Measurements from ENCODE around the gene DNM2. TPM values are rescaled to one million over a fixed set of nuclear protein-coding genes. Genes with fewer than 3 reads are reported as not detected.
A peak's percentile ranks its signal among the peaks of the same experiment; 100 is the strongest.
"Not testable (repeated sequence)": the region's sequence is repeated elsewhere in the genome, so short reads cannot be mapped to it uniquely, and the experiment has no call there.

The DNM2 gene
- total RNA-seq, 1 donor, result 102 TPM

DNA sequence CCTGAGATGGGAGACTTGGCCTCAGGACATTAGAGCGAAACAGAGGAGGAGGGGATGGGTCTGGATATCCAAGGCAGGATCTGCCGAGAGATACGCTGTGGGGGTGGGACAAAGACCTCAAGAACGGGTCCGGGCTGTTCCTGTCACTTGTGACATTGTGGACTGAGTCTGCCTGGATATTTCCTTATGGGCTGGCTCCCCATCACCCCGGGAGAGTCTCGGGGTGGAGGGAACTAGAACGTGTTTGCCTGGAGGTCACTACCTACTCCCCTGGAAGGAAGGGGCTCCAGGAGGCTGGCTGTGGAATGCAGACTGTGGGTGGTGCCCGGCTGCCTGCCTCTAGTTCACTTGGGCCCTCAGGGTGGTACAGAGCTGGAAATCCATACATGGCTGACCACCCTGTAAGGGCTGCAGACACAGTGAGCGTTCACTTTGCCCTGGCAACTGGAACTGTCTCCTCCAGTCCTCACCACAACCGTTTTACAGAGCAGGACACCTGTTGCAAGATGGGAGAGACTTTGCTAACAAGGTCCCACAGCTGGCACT, 26.4 kb downstream of the DNM2 start:
- Histone ChIP-seq H3K79me2 (ENCODE audit: insufficient read depth, low read length) (peaks cover 94% of the 10 kb centered on the region), H3K9me3 (ENCODE audit: low read depth, low read length) (no peaks in the 10 kb centered on the region), H3K4me1 (ENCODE audit: insufficient read depth, low read length) (peaks cover 5% of the 10 kb centered on the region), H3K4me3 (ENCODE audit: insufficient read depth, low read length) (no peak overlapping the region), H2AFZ (ENCODE audit: low read length) (no peak overlapping the region), H3K27ac (ENCODE audit: low read depth, low read length) (no peak overlapping the region), H3K36me3 (ENCODE audit: insufficient read depth, low read length) (no peaks in the 10 kb centered on the region), H3K27me3 (ENCODE audit: insufficient read depth, low read length) (no peaks in the 10 kb centered on the region), H3K4me2 (ENCODE audit: insufficient read depth, low read length) (no peak overlapping the region), H4K20me1 (ENCODE audit: insufficient read depth, low read length) (peaks cover 81% of the 10 kb centered on the region)
- DNase-seq (ENCODE audit: insufficient read length, low spot score, missing footprints), result peak; percentile 54
- TF ChIP-seq, protein P1, sequence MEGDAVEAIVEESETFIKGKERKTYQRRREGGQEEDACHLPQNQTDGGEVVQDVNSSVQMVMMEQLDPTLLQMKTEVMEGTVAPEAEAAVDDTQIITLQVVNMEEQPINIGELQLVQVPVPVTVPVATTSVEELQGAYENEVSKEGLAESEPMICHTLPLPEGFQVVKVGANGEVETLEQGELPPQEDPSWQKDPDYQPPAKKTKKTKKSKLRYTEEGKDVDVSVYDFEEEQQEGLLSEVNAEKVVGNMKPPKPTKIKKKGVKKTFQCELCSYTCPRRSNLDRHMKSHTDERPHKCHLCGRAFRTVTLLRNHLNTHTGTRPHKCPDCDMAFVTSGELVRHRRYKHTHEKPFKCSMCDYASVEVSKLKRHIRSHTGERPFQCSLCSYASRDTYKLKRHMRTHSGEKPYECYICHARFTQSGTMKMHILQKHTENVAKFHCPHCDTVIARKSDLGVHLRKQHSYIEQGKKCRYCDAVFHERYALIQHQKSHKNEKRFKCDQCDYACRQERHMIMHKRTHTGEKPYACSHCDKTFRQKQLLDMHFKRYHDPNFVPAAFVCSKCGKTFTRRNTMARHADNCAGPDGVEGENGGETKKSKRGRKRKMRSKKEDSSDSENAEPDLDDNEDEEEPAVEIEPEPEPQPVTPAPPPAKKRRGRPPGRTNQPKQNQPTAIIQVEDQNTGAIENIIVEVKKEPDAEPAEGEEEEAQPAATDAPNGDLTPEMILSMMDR (IDR thresholded peaks at IDR 0.05; ENCODE audit: extremely low read depth, low read depth, low read length), result no peak

DNA sequence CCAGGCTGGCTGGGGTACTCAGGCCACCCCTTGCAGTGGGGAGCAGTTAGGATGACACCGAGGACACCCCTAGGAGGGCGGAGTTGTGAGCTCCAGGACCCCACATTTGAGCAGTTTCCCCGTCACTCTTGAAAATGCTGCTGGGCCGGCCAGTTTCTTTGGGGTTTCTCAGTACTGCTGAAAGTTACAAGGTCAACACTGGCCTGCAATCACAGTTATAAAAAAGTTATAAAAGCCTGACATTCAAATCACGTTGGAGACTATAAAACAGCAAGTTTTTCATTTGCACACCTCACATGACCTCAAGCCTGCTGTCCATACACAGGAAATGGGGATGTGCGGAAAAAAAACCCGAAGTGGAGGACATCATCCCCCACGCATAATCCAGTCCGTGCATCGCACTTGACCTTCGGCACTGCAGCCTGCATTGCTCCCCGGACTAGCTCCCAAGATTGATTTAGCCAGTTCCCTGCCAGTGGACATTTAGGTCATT, 27.0 kb downstream of the DNM2 start:
- Histone ChIP-seq H3K9me3 (ENCODE audit: low read depth, low read length) (no peaks in the 10 kb centered on the region), H2AFZ (ENCODE audit: low read length) (no peak overlapping the region), H3K4me2 (ENCODE audit: insufficient read depth, low read length) (no peak overlapping the region), H4K20me1 (ENCODE audit: insufficient read depth, low read length) (peaks cover 81% of the 10 kb centered on the region), H3K36me3 (ENCODE audit: insufficient read depth, low read length) (no peaks in the 10 kb centered on the region), H3K4me3 (ENCODE audit: insufficient read depth, low read length) (no peak overlapping the region), H3K27me3 (ENCODE audit: insufficient read depth, low read length) (no peaks in the 10 kb centered on the region), H3K4me1 (ENCODE audit: insufficient read depth, low read length) (peaks cover 8% of the 10 kb centered on the region), H3K79me2 (ENCODE audit: insufficient read depth, low read length) (peaks cover 94% of the 10 kb centered on the region), H3K27ac (ENCODE audit: low read depth, low read length) (no peak overlapping the region)
- peak; percentile 65 for DNase-seq (ENCODE audit: insufficient read length, low spot score, missing footprints)
- TF ChIP-seq, protein P1 (IDR thresholded peaks at IDR 0.05; ENCODE audit: extremely low read depth, low read depth, low read length), result no peak

DNA sequence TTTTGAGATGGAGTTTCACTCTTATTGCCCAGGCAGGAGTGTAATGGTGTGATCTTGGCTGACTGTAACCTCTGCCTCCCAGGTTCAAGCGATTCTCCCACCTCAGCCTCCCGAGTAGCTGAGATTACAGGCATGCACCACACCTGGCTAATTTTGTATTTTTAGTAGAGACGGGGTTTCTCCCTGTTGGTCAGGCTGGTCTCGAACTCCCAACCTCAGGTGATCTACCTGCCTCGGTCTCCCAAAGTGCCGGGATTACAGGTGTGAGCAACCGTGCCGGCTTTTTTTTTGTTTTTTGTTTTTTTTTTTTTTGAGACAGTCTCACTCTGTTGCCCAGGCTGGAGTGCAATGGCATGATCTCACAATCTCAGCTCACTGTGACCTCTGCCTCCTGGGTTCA, 28.6 kb downstream of the DNM2 start:
- peaks cover 95% of the 10 kb centered on the region for H3K79me2 ChIP-seq (ENCODE audit: insufficient read depth, low read length)
- peaks cover 14% of the 10 kb centered on the region for H3K4me1 ChIP-seq (ENCODE audit: insufficient read depth, low read length)
- peaks cover 82% of the 10 kb centered on the region for H4K20me1 ChIP-seq (ENCODE audit: insufficient read depth, low read length)
- not testable (repeated sequence) for H3K36me3 ChIP-seq (ENCODE audit: insufficient read depth, low read length); H3K27me3 ChIP-seq (ENCODE audit: insufficient read depth, low read length); H3K27ac ChIP-seq (ENCODE audit: low read depth, low read length); DNase-seq (ENCODE audit: insufficient read length, low spot score, missing footprints); H3K4me2 ChIP-seq (ENCODE audit: insufficient read depth, low read length); H2AFZ ChIP-seq (ENCODE audit: low read length); H3K9me3 ChIP-seq (ENCODE audit: low read depth, low read length); H3K4me3 ChIP-seq (ENCODE audit: insufficient read depth, low read length)

DNA sequence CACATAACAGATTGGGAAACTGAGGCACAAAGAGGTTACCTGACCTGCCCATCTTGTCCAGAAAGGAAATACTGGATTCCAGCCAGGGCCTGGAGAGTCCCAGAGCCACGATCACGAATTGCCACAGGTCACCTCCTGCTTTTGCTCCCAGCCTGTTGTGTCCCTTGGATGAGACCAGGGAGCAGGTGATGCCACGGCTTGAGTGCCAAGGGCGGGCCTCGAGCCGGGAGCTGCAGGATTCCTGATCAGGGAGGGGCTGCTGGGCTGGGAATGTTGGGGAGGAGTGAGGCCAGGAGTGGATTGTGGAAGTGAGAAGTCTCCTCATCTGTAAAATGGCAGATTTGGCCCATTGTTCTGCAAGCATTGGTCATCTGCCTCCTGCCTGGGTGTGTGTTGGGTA, 29.4 kb downstream of the DNM2 start:
- Histone ChIP-seq H3K79me2 (ENCODE audit: insufficient read depth, low read length) (peaks cover 96% of the 10 kb centered on the region), H4K20me1 (ENCODE audit: insufficient read depth, low read length) (peaks cover 86% of the 10 kb centered on the region), H3K4me3 (ENCODE audit: insufficient read depth, low read length) (no peak overlapping the region), H3K27me3 (ENCODE audit: insufficient read depth, low read length) (no peaks in the 10 kb centered on the region), H3K27ac (ENCODE audit: low read depth, low read length) (no peak overlapping the region), H3K4me2 (ENCODE audit: insufficient read depth, low read length) (no peak overlapping the region), H3K9me3 (ENCODE audit: low read depth, low read length) (no peaks in the 10 kb centered on the region), H3K36me3 (ENCODE audit: insufficient read depth, low read length) (no peaks in the 10 kb centered on the region), H3K4me1 (ENCODE audit: insufficient read depth, low read length) (peaks cover 14% of the 10 kb centered on the region), H2AFZ (ENCODE audit: low read length) (no peak overlapping the region)
- TF ChIP-seq, protein P1 (IDR thresholded peaks at IDR 0.05; ENCODE audit: extremely low read depth, low read depth, low read length), result no peak
- DNase-seq (ENCODE audit: insufficient read length, low spot score, missing footprints), result peak; percentile 78

All from osteoblast (primary cell).